Skeletal muscle satellite cell (primary cell): Measurements from ENCODE around the gene CARNS1.

Experiments used
- H3K27me3 ChIP-seq: 2 replicates; pipeline ENCODE4 v1.7.0; 2013; ENCODE audit warnings: low read length; ENCODE audit not compliant: control insufficient read depth, insufficient read depth
- H3K36me3 ChIP-seq: 2 replicates; pipeline ENCODE4 v1.7.0; 2013; ENCODE audit warnings: mild to moderate bottlenecking, control low read depth, low read length; ENCODE audit not compliant: insufficient read depth
- H3K4me1 ChIP-seq: 2 replicates; pipeline ENCODE4 v1.7.0; 2013; ENCODE audit warnings: low read length; ENCODE audit not compliant: control insufficient read depth, insufficient read depth
- H3K4me2 ChIP-seq: 2 replicates; pipeline ENCODE4 v1.7.0; 2013; ENCODE audit warnings: mild to moderate bottlenecking, low read length
- H3K4me3 ChIP-seq: 2 replicates; pipeline ENCODE4 v1.7.0; 2013; ENCODE audit warnings: low read length
- H3K9ac ChIP-seq: 2 replicates; pipeline ENCODE4 v1.7.0; 2013; ENCODE audit warnings: mild to moderate bottlenecking, low read depth, low read length, moderate library complexity
- H3K9me3 ChIP-seq: replicated peaks from 2 replicates; pipeline ENCODE4 v1.7.0; 2013; ENCODE audit warnings: mild to moderate bottlenecking, control low read depth, low read length

CARNS1 gene

GRCh38 chr11:67429722-67430121, 14.2 kb downstream of the CARNS1 start:
- peaks cover 11% of the 10 kb centered on the region for H3K4me1 ChIP-seq
- H3K27me3 ChIP-seq, result no peaks in the 10 kb centered on the region
- H3K9me3 ChIP-seq, result no peaks in the 10 kb centered on the region
- H3K9ac ChIP-seq, result no peak overlapping the region
- peak overlapping the region; percentile 92 for H3K4me2 ChIP-seq
- H3K4me3 ChIP-seq, result no peak overlapping the region
- peaks cover 31% of the 10 kb centered on the region for H3K36me3 ChIP-seq

GRCh38 chr11:67431346-67432249, 16.1 kb downstream of the CARNS1 start:
- peaks cover 42% of the 10 kb centered on the region for H3K36me3 ChIP-seq
- H3K9me3 ChIP-seq, result no peaks in the 10 kb centered on the region
- H3K9ac ChIP-seq, result no peak overlapping the region
- H3K4me1 ChIP-seq, result peaks cover 15% of the 10 kb centered on the region
- no peak overlapping the region for H3K4me2 ChIP-seq
- no peak overlapping the region for H3K4me3 ChIP-seq
- no peaks in the 10 kb centered on the region for H3K27me3 ChIP-seq

GRCh38 chr11:67432655-67433349, 17.3 kb downstream of the CARNS1 start:
- Histone ChIP-seq H3K27me3 (no peaks in the 10 kb centered on the region), H3K9ac (no peak overlapping the region), H3K36me3 (peaks cover 50% of the 10 kb centered on the region), H3K4me3 (no peak overlapping the region), H3K4me2 (no peak overlapping the region), H3K9me3 (no peaks in the 10 kb centered on the region), H3K4me1 (peaks cover 11% of the 10 kb centered on the region)

GRCh38 chr11:67433536-67434394, 18.3 kb downstream of the CARNS1 start:
- no peaks in the 10 kb centered on the region for H3K27me3 ChIP-seq
- H3K4me3 ChIP-seq, result no peak overlapping the region
- no peak overlapping the region for H3K9ac ChIP-seq
- peaks cover 11% of the 10 kb centered on the region for H3K4me1 ChIP-seq
- no peaks in the 10 kb centered on the region for H3K9me3 ChIP-seq
- H3K4me2 ChIP-seq, result no peak overlapping the region
- peaks cover 55% of the 10 kb centered on the region for H3K36me3 ChIP-seq

GRCh38 chr11:67434395-67434881, 19.0 kb downstream of the CARNS1 start:
- Histone ChIP-seq H3K4me3 (no peak overlapping the region), H3K4me1 (peaks cover 11% of the 10 kb centered on the region), H3K9me3 (no peaks in the 10 kb centered on the region), H3K9ac (no peak overlapping the region), H3K36me3 (peaks cover 56% of the 10 kb centered on the region), H3K27me3 (no peaks in the 10 kb centered on the region), H3K4me2 (no peak overlapping the region)

GRCh38 chr11:67435031-67435726, 19.7 kb downstream of the CARNS1 start:
- H3K9me3 ChIP-seq, result no peaks in the 10 kb centered on the region
- peaks cover 63% of the 10 kb centered on the region for H3K36me3 ChIP-seq
- no peak overlapping the region for H3K9ac ChIP-seq
- no peak overlapping the region for H3K4me3 ChIP-seq
- H3K27me3 ChIP-seq, result no peaks in the 10 kb centered on the region
- no peak overlapping the region for H3K4me2 ChIP-seq
- peaks cover 17% of the 10 kb centered on the region for H3K4me1 ChIP-seq

GRCh38 chr11:67435727-67436458, 20.4 kb downstream of the CARNS1 start:
- H3K27me3 ChIP-seq, result no peaks in the 10 kb centered on the region
- no peak overlapping the region for H3K4me3 ChIP-seq
- peaks cover 68% of the 10 kb centered on the region for H3K36me3 ChIP-seq
- peaks cover 18% of the 10 kb centered on the region for H3K4me1 ChIP-seq
- no peaks in the 10 kb centered on the region for H3K9me3 ChIP-seq
- H3K9ac ChIP-seq, result no peak overlapping the region
- H3K4me2 ChIP-seq, result no peak overlapping the region

- no peak overlapping the region for H3K4me3 ChIP-seq
- peaks cover 18% of the 10 kb centered on the region for H3K4me1 ChIP-seq
- H3K27me3 ChIP-seq, result no peaks in the 10 kb centered on the region
- H3K9ac ChIP-seq, result no peak overlapping the region
- peaks cover 64% of the 10 kb centered on the region for H3K36me3 ChIP-seq
- H3K4me2 ChIP-seq, result no peak overlapping the region
- no peaks in the 10 kb centered on the region for H3K9me3 ChIP-seq
These were observed 21.1 kb downstream of the CARNS1 start for GRCh38 chr11:67436459-67437081.

GRCh38 chr11:67437082-67437808, 21.8 kb downstream of the CARNS1 start, which contains the start of gene PTPRCAP:
Gene PTPRCAP (minus strand): TSS chr11:67437682. CDS start chr11:67437619, 63 bp downstream.
- H3K9me3 ChIP-seq, result no peaks in the 10 kb centered on the region
- H3K4me2 ChIP-seq, result no peak within 1 kb of the TSS
- peaks cover 63% of the 10 kb centered on the region for H3K36me3 ChIP-seq
- no peak within 1 kb of the TSS for H3K9ac ChIP-seq
- no peak within 1 kb of the TSS for H3K4me3 ChIP-seq
- H3K4me1 ChIP-seq, result peaks cover 23% of the 10 kb centered on the region
- H3K27me3 ChIP-seq, result no peaks in the 10 kb centered on the region
